ENCODE data around the gene MKNK2. TPM values are rescaled to one million over a fixed set of nuclear protein-coding genes. Genes with fewer than 3 reads are reported as not detected.
A peak's percentile ranks its signal among the peaks of the same experiment; 100 is the strongest.

Gene MKNK2
- total and polyA plus RNA-seq, 2 of the 13 experiments (the other 11 are each of a cell fraction or from before 2014, with no cell fraction given), result 44.9 to 112 TPM

DNA sequence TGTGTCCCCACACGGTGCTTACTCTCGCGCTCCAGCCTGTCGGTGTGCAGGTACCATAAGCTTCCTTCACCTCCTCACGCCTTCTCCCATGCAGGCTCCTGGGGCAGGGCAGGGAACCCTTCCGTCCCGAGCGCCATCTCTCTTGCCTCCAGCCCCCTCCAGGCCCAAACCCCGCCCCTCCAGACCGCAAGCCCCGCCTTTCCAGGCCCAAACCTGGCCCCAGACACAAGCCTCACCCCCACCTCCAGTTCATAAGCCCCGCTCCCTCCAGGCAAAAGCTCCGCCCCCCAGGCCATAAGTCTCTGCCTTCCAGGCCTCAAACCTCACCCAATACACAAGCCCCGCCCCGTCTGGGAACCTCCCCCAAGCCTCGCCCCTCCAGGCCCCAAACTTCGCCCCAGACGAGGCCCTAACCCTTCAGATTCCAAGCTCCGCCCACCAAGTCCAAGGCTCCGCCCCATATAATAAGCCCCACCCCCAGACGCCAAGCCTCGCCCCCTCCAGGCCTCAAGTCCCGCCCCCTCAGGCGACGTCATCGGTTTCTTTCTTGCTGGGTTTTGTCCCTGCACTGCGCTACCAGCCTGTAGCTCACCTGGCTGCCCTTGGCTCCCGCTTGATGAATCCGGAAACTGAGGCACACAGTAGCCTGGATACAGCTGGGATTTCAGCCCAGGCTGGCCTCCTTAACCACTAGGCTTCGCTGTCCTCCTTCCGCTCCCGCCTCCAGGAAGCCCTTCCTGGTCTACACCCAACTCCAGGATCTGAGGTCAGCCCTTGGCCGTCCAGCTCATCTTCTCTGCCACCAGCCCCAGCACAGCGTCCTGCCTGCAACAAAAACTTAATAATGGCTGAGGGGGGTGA, 16.1 kb downstream of the MKNK2 start (continued):
- no peak for TF ChIP-seq KIAA2018 (CRISPR knock-in tag; IDR thresholded peaks at IDR 0.05; ENCODE audit: borderline replicate concordance)
- TF ChIP-seq REPIN1 (CRISPR knock-in tag; IDR thresholded peaks at IDR 0.05; ENCODE audit: borderline replicate concordance, low read depth), result no peak
- TF ChIP-seq CREB1 (IDR thresholded peaks at IDR 0.05), result peak; percentile 30; the same call in 1 of the 2 replicates
- no peak for TF ChIP-seq CREB1 (CRISPR knock-in tag; IDR thresholded peaks at IDR 0.05)
- no peak for TF ChIP-seq NBN (conservative IDR thresholded peaks at IDR 0.05)
- TF ChIP-seq, protein P1, sequence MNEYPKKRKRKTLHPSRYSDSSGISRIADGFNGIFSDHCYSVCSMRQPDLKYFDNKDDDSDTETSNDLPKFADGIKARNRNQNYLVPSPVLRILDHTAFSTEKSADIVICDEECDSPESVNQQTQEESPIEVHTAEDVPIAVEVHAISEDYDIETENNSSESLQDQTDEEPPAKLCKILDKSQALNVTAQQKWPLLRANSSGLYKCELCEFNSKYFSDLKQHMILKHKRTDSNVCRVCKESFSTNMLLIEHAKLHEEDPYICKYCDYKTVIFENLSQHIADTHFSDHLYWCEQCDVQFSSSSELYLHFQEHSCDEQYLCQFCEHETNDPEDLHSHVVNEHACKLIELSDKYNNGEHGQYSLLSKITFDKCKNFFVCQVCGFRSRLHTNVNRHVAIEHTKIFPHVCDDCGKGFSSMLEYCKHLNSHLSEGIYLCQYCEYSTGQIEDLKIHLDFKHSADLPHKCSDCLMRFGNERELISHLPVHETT (CRISPR knock-in tag; conservative IDR thresholded peaks at IDR 0.05), result no peak
- TF ChIP-seq PCBP2 (optimal IDR thresholded peaks at IDR 0.05; ENCODE audit: low read depth, low read length, poor library complexity, severe bottlenecking), result no peak
- no peak for TF ChIP-seq ZNF724P (CRISPR knock-in tag; IDR thresholded peaks at IDR 0.05; ENCODE audit: borderline replicate concordance)
- no peak for TF ChIP-seq HNF4A (CRISPR knock-in tag; IDR thresholded peaks at IDR 0.05)
- TF ChIP-seq, protein P2, sequence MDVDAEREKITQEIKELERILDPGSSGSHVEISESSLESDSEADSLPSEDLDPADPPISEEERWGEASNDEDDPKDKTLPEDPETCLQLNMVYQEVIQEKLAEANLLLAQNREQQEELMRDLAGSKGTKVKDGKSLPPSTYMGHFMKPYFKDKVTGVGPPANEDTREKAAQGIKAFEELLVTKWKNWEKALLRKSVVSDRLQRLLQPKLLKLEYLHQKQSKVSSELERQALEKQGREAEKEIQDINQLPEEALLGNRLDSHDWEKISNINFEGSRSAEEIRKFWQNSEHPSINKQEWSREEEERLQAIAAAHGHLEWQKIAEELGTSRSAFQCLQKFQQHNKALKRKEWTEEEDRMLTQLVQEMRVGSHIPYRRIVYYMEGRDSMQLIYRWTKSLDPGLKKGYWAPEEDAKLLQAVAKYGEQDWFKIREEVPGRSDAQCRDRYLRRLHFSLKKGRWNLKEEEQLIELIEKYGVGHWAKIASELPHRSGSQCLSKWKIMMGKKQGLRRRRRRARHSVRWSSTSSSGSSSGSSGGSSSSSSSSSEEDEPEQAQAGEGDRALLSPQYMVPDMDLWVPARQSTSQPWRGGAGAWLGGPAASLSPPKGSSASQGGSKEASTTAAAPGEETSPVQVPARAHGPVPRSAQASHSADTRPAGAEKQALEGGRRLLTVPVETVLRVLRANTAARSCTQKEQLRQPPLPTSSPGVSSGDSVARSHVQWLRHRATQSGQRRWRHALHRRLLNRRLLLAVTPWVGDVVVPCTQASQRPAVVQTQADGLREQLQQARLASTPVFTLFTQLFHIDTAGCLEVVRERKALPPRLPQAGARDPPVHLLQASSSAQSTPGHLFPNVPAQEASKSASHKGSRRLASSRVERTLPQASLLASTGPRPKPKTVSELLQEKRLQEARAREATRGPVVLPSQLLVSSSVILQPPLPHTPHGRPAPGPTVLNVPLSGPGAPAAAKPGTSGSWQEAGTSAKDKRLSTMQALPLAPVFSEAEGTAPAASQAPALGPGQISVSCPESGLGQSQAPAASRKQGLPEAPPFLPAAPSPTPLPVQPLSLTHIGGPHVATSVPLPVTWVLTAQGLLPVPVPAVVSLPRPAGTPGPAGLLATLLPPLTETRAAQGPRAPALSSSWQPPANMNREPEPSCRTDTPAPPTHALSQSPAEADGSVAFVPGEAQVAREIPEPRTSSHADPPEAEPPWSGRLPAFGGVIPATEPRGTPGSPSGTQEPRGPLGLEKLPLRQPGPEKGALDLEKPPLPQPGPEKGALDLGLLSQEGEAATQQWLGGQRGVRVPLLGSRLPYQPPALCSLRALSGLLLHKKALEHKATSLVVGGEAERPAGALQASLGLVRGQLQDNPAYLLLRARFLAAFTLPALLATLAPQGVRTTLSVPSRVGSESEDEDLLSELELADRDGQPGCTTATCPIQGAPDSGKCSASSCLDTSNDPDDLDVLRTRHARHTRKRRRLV (CRISPR knock-in tag; IDR thresholded peaks at IDR 0.05), result no peak
- TF ChIP-seq KLF12 (CRISPR knock-in tag; IDR thresholded peaks at IDR 0.05; ENCODE audit: borderline replicate concordance), result no peak
- no peak for TF ChIP-seq SMAD9 (CRISPR knock-in tag; IDR thresholded peaks at IDR 0.05)

Measured in HepG2 (cell line).